PC-9 (cell line): ENCODE measurements around the gene NFASC. TPM values are rescaled to one million over a fixed set of nuclear protein-coding genes. Genes with fewer than 3 reads are reported as not detected.

ENCODE experiments used
- BruUV-seq: library from RNA; stranded (reverse); fragments of 400-500 nt; replicated peaks from 2 replicates; lab custom pipeline; 2021; lab: Mats Ljungman, UMichigan
- CTCF ChIA-PET: fragments of 300-600 bp; sonication (Branson Sonifier 250); formaldehyde crosslinking; loops from one replicate; lab custom pipeline; 2022; ENCODE audit warnings: antibody characterized with exemption; lab: Charles Lee
- POLR2A ChIA-PET: fragments of 300-600 bp; sonication (Branson Sonifier 250); formaldehyde crosslinking; loops from one replicate; lab custom pipeline; 2022; ENCODE audit warnings: antibody characterized with exemption; ENCODE audit not compliant: unreplicated experiment; lab: Charles Lee
- DNase-seq, 2 experiments: peaks; one replicate each; pipeline versions ENCODE4 v3.0.0 to v3.0.0-alpha.2; 2015 to 2022; ENCODE audit warnings: mixed read lengths in 1 of 2
- H2AFZ ChIP-seq: fragments of 200-600 bp; sonication (generic); 2 replicates; pipeline ENCODE4 v1.8.1; 2017; ENCODE audit warnings: antibody characterized with exemption
- H3F3A ChIP-seq: fragments of 200-600 bp; sonication (generic); 2 replicates; pipeline ENCODE4 v1.8.1; 2017; ENCODE audit warnings: antibody characterized with exemption, mild to moderate bottlenecking, low read depth; ENCODE audit not compliant: insufficient read depth
- H3K27ac ChIP-seq: fragments of 200-600 bp; sonication (generic); 2 replicates; pipeline ENCODE4 v1.6.1; 2016; ENCODE audit warnings: mixed run types
- H3K27me3 ChIP-seq: fragments of 200-600 bp; sonication (generic); 2 replicates; pipeline ENCODE4 v1.6.1; 2016; ENCODE audit warnings: low read depth, mixed run types; ENCODE audit not compliant: insufficient read depth
- H3K36me3 ChIP-seq: fragments of 200-600 bp; sonication (generic); 2 replicates; pipeline ENCODE4 v1.6.1; 2016; ENCODE audit warnings: low read depth, mixed run types
- H3K4me1 ChIP-seq: fragments of 200-600 bp; sonication (generic); replicated peaks from 2 replicates; pipeline ENCODE4 v1.6.1; 2016; ENCODE audit warnings: mixed run types; ENCODE audit not compliant: insufficient read depth
- H3K4me2 ChIP-seq: fragments of 200-600 bp; sonication (generic); 2 replicates; pipeline ENCODE4 v1.6.1; 2017; ENCODE audit warnings: mixed run types
- H3K4me3 ChIP-seq: fragments of 200-600 bp; sonication (generic); 2 replicates; pipeline ENCODE4 v1.6.1; 2016; ENCODE audit warnings: mixed run types
- H3K79me2 ChIP-seq: fragments of 200-600 bp; sonication (generic); 2 replicates; pipeline ENCODE4 v1.6.1; 2017; ENCODE audit warnings: low read depth, mixed run types
- H3K9me2 ChIP-seq: fragments of 200-600 bp; sonication (generic); 2 replicates; pipeline ENCODE4 v1.8.1; 2017; ENCODE audit warnings: mild to moderate bottlenecking; ENCODE audit not compliant: insufficient read depth
- H3K9me3 ChIP-seq: fragments of 200-600 bp; sonication (generic); 2 replicates; pipeline ENCODE4 v1.8.1; 2016; ENCODE audit warnings: low read depth; ENCODE audit not compliant: insufficient read depth
- H4K20me1 ChIP-seq: fragments of 200-600 bp; sonication (generic); 2 replicates; pipeline ENCODE4 v1.8.1; 2017; ENCODE audit not compliant: insufficient read depth
- EZH2 ChIP-seq: fragments of 200-600 bp; sonication (generic); IDR thresholded peaks from 2 replicates; pipeline ENCODE4 v1.8.0; 2017; ENCODE audit warnings: antibody characterized with exemption, low read depth
- intact Hi-C: fragments of 100-400 bp; cut with micrococcal nuclease; formaldehyde crosslinking; loops from one replicate; pipeline ENCODE4 v1.10.0; 2022; ENCODE audit not compliant: unreplicated experiment
- total RNA-seq: library from RNA; stranded (reverse); gene quantifications from 2 replicates; pipeline ENCODE4 v1.2.3, GENCODE V29; 2021
- TF ChIP-seq, protein P1 (sequence below): fragments of 200-600 bp; sonication (generic); conservative IDR thresholded peaks from 2 replicates; pipeline ENCODE4 v1.6.1; 2017; ENCODE audit warnings: mixed run types, antibody characterized with exemption, mild to moderate bottlenecking, moderate library complexity

NFASC gene
- total RNA-seq, 1 experiment from 2014 or later: not detected

DNA sequence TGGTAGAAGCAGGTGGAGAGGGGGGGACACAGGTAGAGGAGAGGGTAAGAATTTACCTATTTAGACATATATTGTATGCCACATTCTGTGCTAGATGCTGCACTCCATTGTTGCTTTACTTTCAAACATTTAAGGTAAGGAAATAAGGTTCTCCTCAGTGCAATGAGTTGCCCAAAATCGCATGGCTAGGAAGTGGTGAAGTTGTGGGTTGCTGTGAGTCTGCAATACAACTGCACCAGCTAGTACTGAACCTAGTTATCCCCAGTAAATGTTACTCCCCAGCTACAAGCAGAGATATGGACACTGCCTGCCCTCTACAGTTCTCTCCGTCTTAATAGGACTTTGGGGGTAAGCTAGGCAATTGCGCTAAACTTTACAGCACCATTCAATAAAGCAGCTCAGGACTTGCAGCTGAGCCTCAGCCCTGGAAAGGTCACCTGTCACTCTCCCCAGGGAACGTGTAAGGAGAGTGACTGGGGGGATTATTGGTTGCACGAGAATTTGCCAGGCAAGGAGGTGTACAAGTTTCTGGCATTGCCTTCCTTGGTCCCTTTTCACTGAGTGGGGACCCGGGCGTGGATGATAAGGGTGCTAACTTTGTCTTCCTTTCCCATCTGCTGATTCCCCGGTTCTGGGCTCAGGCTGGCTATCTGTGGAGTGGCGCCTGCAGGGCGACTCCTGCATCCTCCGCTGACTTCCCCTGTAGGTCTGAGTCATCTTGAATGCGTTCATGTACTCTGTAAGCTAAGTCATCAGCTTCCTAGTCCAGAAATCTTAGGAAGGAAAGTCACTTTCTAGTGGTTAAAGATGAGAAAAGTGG is 101.1 kb downstream of the NFASC start:
- no peaks in the 10 kb centered on the region for H3K36me3 ChIP-seq
- CTCF ChIA-PET: no interaction called here
- H2AFZ ChIP-seq: no peak overlapping the region
- no peaks in the 10 kb centered on the region for H4K20me1 ChIP-seq
- intact Hi-C loops: no loop called here
- no peaks in the 10 kb centered on the region for H3F3A ChIP-seq
- no peak overlapping the region for H3K4me2 ChIP-seq
- peaks cover 83% of the 10 kb centered on the region for H3K27me3 ChIP-seq
- H3K27ac ChIP-seq: no peak overlapping the region
- no peak for TF ChIP-seq EZH2
- TF ChIP-seq, protein P1, sequence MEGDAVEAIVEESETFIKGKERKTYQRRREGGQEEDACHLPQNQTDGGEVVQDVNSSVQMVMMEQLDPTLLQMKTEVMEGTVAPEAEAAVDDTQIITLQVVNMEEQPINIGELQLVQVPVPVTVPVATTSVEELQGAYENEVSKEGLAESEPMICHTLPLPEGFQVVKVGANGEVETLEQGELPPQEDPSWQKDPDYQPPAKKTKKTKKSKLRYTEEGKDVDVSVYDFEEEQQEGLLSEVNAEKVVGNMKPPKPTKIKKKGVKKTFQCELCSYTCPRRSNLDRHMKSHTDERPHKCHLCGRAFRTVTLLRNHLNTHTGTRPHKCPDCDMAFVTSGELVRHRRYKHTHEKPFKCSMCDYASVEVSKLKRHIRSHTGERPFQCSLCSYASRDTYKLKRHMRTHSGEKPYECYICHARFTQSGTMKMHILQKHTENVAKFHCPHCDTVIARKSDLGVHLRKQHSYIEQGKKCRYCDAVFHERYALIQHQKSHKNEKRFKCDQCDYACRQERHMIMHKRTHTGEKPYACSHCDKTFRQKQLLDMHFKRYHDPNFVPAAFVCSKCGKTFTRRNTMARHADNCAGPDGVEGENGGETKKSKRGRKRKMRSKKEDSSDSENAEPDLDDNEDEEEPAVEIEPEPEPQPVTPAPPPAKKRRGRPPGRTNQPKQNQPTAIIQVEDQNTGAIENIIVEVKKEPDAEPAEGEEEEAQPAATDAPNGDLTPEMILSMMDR: no peak
- H3K4me3 ChIP-seq: no peak overlapping the region
- no peaks in the 10 kb centered on the region for H3K79me2 ChIP-seq
- POLR2A ChIA-PET: no interaction called here
- no peaks in the 10 kb centered on the region for H3K4me1 ChIP-seq
- no TSS peak for BruUV-seq
- H3K9me3 ChIP-seq: no peaks in the 10 kb centered on the region
- H3K9me2 ChIP-seq: no peaks in the 10 kb centered on the region
- DNase-seq: no peak

DNA sequence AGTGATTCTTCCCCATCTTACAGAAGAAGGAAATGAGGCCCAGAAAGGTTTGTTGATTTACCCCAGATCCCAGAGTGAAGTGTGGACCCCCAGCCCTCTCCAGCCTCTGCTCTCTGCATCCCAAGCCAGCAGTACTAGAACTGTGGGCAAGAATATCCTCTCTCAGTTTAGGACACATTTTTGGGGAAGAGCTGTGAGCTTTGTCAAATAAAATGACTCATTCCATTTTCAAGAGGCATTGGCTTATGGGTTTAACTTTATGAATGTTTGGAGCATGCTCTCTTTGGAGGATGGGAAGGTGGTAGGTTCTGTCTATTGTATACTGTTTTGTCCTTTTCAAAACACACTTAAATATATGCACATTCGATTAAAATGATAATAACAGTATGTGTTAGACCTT is 101.8 kb downstream of the NFASC start:
- intact Hi-C loops: no loop called here
- H3K4me1 ChIP-seq: no peaks in the 10 kb centered on the region
- ChIA-PET CTCF (interaction anchor here (0.5 kb wide), 1 partner anchor 252 kb away, joined by 5 read pairs; no protein-coding TSS in a partner anchor), POLR2A (no interaction called here)
- no peaks in the 10 kb centered on the region for H3F3A ChIP-seq
- H3K79me2 ChIP-seq: no peaks in the 10 kb centered on the region
- no TSS peak for BruUV-seq
- TF ChIP-seq, protein P1: no peak
- no peak for TF ChIP-seq EZH2
- no peaks in the 10 kb centered on the region for H3K9me2 ChIP-seq
- no peaks in the 10 kb centered on the region for H3K36me3 ChIP-seq
- H3K27me3 ChIP-seq: peaks cover 83% of the 10 kb centered on the region
- no peaks in the 10 kb centered on the region for H4K20me1 ChIP-seq
- H3K4me2 ChIP-seq: no peak overlapping the region
- no peak overlapping the region for H3K4me3 ChIP-seq
- DNase-seq: no peak
- no peak overlapping the region for H2AFZ ChIP-seq
- H3K27ac ChIP-seq: no peak overlapping the region
- no peaks in the 10 kb centered on the region for H3K9me3 ChIP-seq

- peaks cover 83% of the 10 kb centered on the region for H3K27me3 ChIP-seq
- no peak for DNase-seq
- H4K20me1 ChIP-seq: no peaks in the 10 kb centered on the region
- H2AFZ ChIP-seq: no peak overlapping the region
- no peak overlapping the region for H3K27ac ChIP-seq
- H3K4me2 ChIP-seq: no peak overlapping the region
- H3K9me3 ChIP-seq: no peaks in the 10 kb centered on the region
- TF ChIP-seq, protein P1: no peak
- no peak for TF ChIP-seq EZH2
- intact Hi-C loops: no loop called here
- no peaks in the 10 kb centered on the region for H3K9me2 ChIP-seq
- no peaks in the 10 kb centered on the region for H3F3A ChIP-seq
- no peaks in the 10 kb centered on the region for H3K36me3 ChIP-seq
- CTCF ChIA-PET: interaction anchor here (0.5 kb wide), 1 partner anchor 287 kb away, joined by 8 read pairs; no protein-coding TSS in a partner anchor
- H3K4me3 ChIP-seq: no peak overlapping the region
- no peaks in the 10 kb centered on the region for H3K79me2 ChIP-seq
- H3K4me1 ChIP-seq: no peaks in the 10 kb centered on the region
- no TSS peak for BruUV-seq
- POLR2A ChIA-PET: no interaction called here
Observed at GRCh38 chr1:204973449-204973848, 102.8 kb downstream of the NFASC start.
